Subcutaneous abdominal adipose tissue (tissue), 5 donors: ENCODE results near the gene ARHGEF17.
A peak's percentile ranks its signal among the peaks of the same experiment; 100 is the strongest.

Experiments used
- H3K27ac ChIP-seq: one replicate; pipeline ENCODE4 v1.7.0; 2013; ENCODE audit warnings: low read depth, mild to moderate bottlenecking, inconsistent platforms, low read length, moderate library complexity
- H3K27me3 ChIP-seq, 5 donors: one replicate each; pipeline ENCODE4 v1.7.0; 2013; ENCODE audit warnings: low read length in 5 of 5, inconsistent platforms in 1 of 5; ENCODE audit not compliant: control insufficient read depth in 5 of 5, insufficient read depth in 4 of 5
- H3K36me3 ChIP-seq, 5 donors: one replicate each; pipeline ENCODE4 v1.7.0; 2013; ENCODE audit warnings: low read length in 5 of 5; ENCODE audit not compliant: control insufficient read depth in 5 of 5, insufficient read depth in 5 of 5
- H3K4me1 ChIP-seq, 5 donors: one replicate each; pipeline ENCODE4 v1.7.0; 2013; ENCODE audit warnings: low read length in 5 of 5, mild to moderate bottlenecking in 3 of 5, moderate library complexity in 1 of 5; ENCODE audit not compliant: control insufficient read depth in 5 of 5, insufficient read depth in 5 of 5
- H3K4me3 ChIP-seq, 5 donors: one replicate each; pipeline ENCODE4 v1.7.0; 2013; ENCODE audit warnings: low read length in 5 of 5, low read depth in 1 of 5
- H3K9ac ChIP-seq, 5 donors: one replicate each; pipeline ENCODE4 v1.7.0; 2013; ENCODE audit warnings: low read length in 5 of 5, mild to moderate bottlenecking in 4 of 5, moderate library complexity in 3 of 5
- H3K9me3 ChIP-seq, 5 donors: one replicate each; pipeline ENCODE4 v1.7.0; 2013; ENCODE audit warnings: low read length in 5 of 5; ENCODE audit not compliant: control insufficient read depth in 5 of 5
- donor health status: healthy.
- donor health status: healthy.
- donor health status: healthy.
- donor health status: healthy.
- donor health status: healthy.

The ARHGEF17 gene

GRCh38 chr11:73327812-73328364 lies 19.8 kb downstream of the ARHGEF17 start:
- Histone ChIP-seq H3K4me3 (no peak overlapping the region), H3K27me3 (no peaks in the 10 kb centered on the region), H3K36me3 (peaks cover 0 to 6% (median 0%) of the 10 kb centered on the region in 5 donors), H3K9ac (no peak overlapping the region), H3K27ac (no peak overlapping the region), H3K4me1 (peaks cover 10 to 77% (median 70%) of the 10 kb centered on the region in 5 donors), H3K9me3 (no peaks in the 10 kb centered on the region)

GRCh38 chr11:73330569-73331093 lies 22.6 kb downstream of the ARHGEF17 start:
- Histone ChIP-seq H3K4me3 (no peak overlapping the region), H3K9me3 (no peaks in the 10 kb centered on the region), H3K4me1 (peaks cover 14 to 75% (median 68%) of the 10 kb centered on the region in 5 donors), H3K9ac (peak overlapping the region in 2 of 5 donors; percentile 13 to 33), H3K27ac (no peak overlapping the region), H3K27me3 (peaks cover 0 to 4% (median 0%) of the 10 kb centered on the region in 5 donors), H3K36me3 (peaks cover 0 to 2% (median 0%) of the 10 kb centered on the region in 5 donors)

- Histone ChIP-seq H3K27me3 (peaks cover 0 to 4% (median 0%) of the 10 kb centered on the region in 5 donors), H3K4me1 (peaks cover 14 to 70% (median 68%) of the 10 kb centered on the region in 5 donors), H3K36me3 (no peaks in the 10 kb centered on the region), H3K9me3 (no peaks in the 10 kb centered on the region), H3K9ac (peak overlapping the region in 2 of 5 donors; percentile 5 to 44), H3K27ac (no peak overlapping the region), H3K4me3 (no peak overlapping the region)
These were observed 23.3 kb downstream of the ARHGEF17 start for GRCh38 chr11:73331138-73331916.

- H3K4me3 ChIP-seq: no peak overlapping the region
- no peaks in the 10 kb centered on the region for H3K36me3 ChIP-seq
- no peaks in the 10 kb centered on the region for H3K9me3 ChIP-seq
- H3K27me3 ChIP-seq: peaks cover 0 to 4% (median 0%) of the 10 kb centered on the region in 5 donors
- peak overlapping the region; percentile 37 for H3K27ac ChIP-seq
- peak overlapping the region in 2 of 5 donors; percentile 2 to 53 for H3K9ac ChIP-seq
- peaks cover 14 to 63% (median 57%) of the 10 kb centered on the region in 5 donors for H3K4me1 ChIP-seq
These were observed 25.1 kb downstream of the ARHGEF17 start for GRCh38 chr11:73333173-73333572.

- no peak overlapping the region for H3K4me3 ChIP-seq
- H3K27me3 ChIP-seq: peaks cover 0 to 4% (median 0%) of the 10 kb centered on the region in 5 donors
- no peaks in the 10 kb centered on the region for H3K9me3 ChIP-seq
- H3K36me3 ChIP-seq: no peaks in the 10 kb centered on the region
- peak overlapping the region; percentile 54 for H3K27ac ChIP-seq
- peak overlapping the region in 1 of 5 donors; percentile 2 for H3K9ac ChIP-seq
- peaks cover 14 to 63% (median 52%) of the 10 kb centered on the region in 5 donors for H3K4me1 ChIP-seq
These were observed 25.7 kb downstream of the ARHGEF17 start for GRCh38 chr11:73333640-73334383.

GRCh38 chr11:73334384-73335203 lies 26.5 kb downstream of the ARHGEF17 start:
- H3K4me3 ChIP-seq: no peak overlapping the region
- H3K4me1 ChIP-seq: peaks cover 14 to 61% (median 51%) of the 10 kb centered on the region in 5 donors
- no peaks in the 10 kb centered on the region for H3K36me3 ChIP-seq
- H3K27me3 ChIP-seq: peaks cover 0 to 4% (median 0%) of the 10 kb centered on the region in 5 donors
- peak overlapping the region; percentile 57 for H3K27ac ChIP-seq
- peak overlapping the region in 2 of 5 donors; percentile 16 to 22 for H3K9ac ChIP-seq
- H3K9me3 ChIP-seq: no peaks in the 10 kb centered on the region

GRCh38 chr11:73335204-73335923 lies 27.3 kb downstream of the ARHGEF17 start:
- peaks cover 14 to 53% (median 47%) of the 10 kb centered on the region in 5 donors for H3K4me1 ChIP-seq
- peak overlapping the region; percentile 57 for H3K27ac ChIP-seq
- peak overlapping the region in 2 of 5 donors; percentile 16 to 19 for H3K9ac ChIP-seq
- no peaks in the 10 kb centered on the region for H3K36me3 ChIP-seq
- H3K9me3 ChIP-seq: no peaks in the 10 kb centered on the region
- peaks cover 0 to 4% (median 0%) of the 10 kb centered on the region in 5 donors for H3K27me3 ChIP-seq
- H3K4me3 ChIP-seq: no peak overlapping the region

GRCh38 chr11:73337846-73338245 lies 29.8 kb downstream of the ARHGEF17 start:
- no peak overlapping the region for H3K27ac ChIP-seq
- no peak overlapping the region for H3K9ac ChIP-seq
- H3K4me1 ChIP-seq: peaks cover 12 to 41% (median 30%) of the 10 kb centered on the region in 5 donors

GRCh38 chr11:73338279-73338678 lies 30.2 kb downstream of the ARHGEF17 start:
- Histone ChIP-seq H3K4me3 (no peak overlapping the region), H3K36me3 (no peaks in the 10 kb centered on the region), H3K27me3 (peaks cover 0 to 4% (median 0%) of the 10 kb centered on the region in 5 donors), H3K9ac (no peak overlapping the region), H3K27ac (no peak overlapping the region), H3K9me3 (no peaks in the 10 kb centered on the region), H3K4me1 (peaks cover 12 to 40% (median 30%) of the 10 kb centered on the region in 5 donors)

More at GRCh38 chr11:73337846-73338245, 29.8 kb downstream of the ARHGEF17 start:
- H3K9me3 ChIP-seq: no peaks in the 10 kb centered on the region
- H3K4me3 ChIP-seq: no peak overlapping the region
- H3K27me3 ChIP-seq: peaks cover 0 to 4% (median 0%) of the 10 kb centered on the region in 5 donors
- no peaks in the 10 kb centered on the region for H3K36me3 ChIP-seq
